MCF 10A (cell line): ENCODE results near the gene TBC1D19. TPM values are rescaled to one million over a fixed set of nuclear protein-coding genes. Genes with fewer than 3 reads are reported as not detected.

Source experiments
- BruUV-seq: library from RNA; stranded (reverse); fragments of 400-500 nt; replicated peaks from 2 replicates; lab custom pipeline; 2021; lab: Mats Ljungman, UMichigan
- CTCF ChIA-PET: fragments of 300-600 bp; sonication (Branson Sonifier 250); formaldehyde crosslinking; extraction: SDS; loops from one replicate; lab custom pipeline; 2021; ENCODE audit warnings: antibody characterized with exemption, inconsistent platforms; lab: Yijun Ruan, JAX
- POLR2A ChIA-PET: fragments of 300-600, 350-650 bp; sonication (Branson Sonifier 250); formaldehyde crosslinking; extraction: SDS; loops from one replicate; lab custom pipeline; 2020; ENCODE audit warnings: antibody characterized with exemption, inconsistent platforms; lab: Yijun Ruan, JAX
- DNase-seq: peaks from one replicate; pipeline ENCODE4 v3.0.0-alpha.2; 2018; ENCODE audit not compliant: unreplicated experiment
- H3K27ac Mint-ChIP-seq: one replicate; pipeline ENCODE4 v1.8.0; 2022; ENCODE audit warnings: mild to moderate bottlenecking, low read depth, mixed read lengths; ENCODE audit not compliant: unreplicated experiment
- H3K27me3 Mint-ChIP-seq: one replicate; pipeline ENCODE4 v1.8.0; 2022; ENCODE audit warnings: mixed read lengths; ENCODE audit not compliant: insufficient read depth, unreplicated experiment
- H3K36me3 Mint-ChIP-seq: one replicate; pipeline ENCODE4 v1.8.0; 2022; ENCODE audit warnings: mild to moderate bottlenecking, moderate library complexity, mixed read lengths; ENCODE audit not compliant: insufficient read depth, unreplicated experiment
- H3K4me1 Mint-ChIP-seq: one replicate; pipeline ENCODE4 v1.8.0; 2022; ENCODE audit warnings: mixed read lengths; ENCODE audit not compliant: insufficient read depth, unreplicated experiment
- H3K4me3 Mint-ChIP-seq: one replicate; pipeline ENCODE4 v1.8.0; 2022; ENCODE audit warnings: mild to moderate bottlenecking, moderate library complexity, mixed read lengths; ENCODE audit not compliant: unreplicated experiment
- H3K9me3 Mint-ChIP-seq: one replicate; pipeline ENCODE4 v1.8.0; 2022; ENCODE audit warnings: mixed read lengths; ENCODE audit not compliant: unreplicated experiment
- CTCF ChIP-seq: fragments of 200-600 bp; IDR thresholded peaks from one replicate; pipeline ENCODE4 v1.8.0; 2022; ENCODE audit warnings: antibody characterized with exemption, mild to moderate bottlenecking; ENCODE audit not compliant: unreplicated experiment
- intact Hi-C: fragments of 100-400 bp; cut with micrococcal nuclease; formaldehyde crosslinking; loops from 2 replicates; pipeline ENCODE4 v1.14.1; 2022
- total RNA-seq: library from RNA; stranded (reverse); gene quantifications from 2 replicates; pipeline ENCODE4 v1.2.3, GENCODE V29; 2022

The TBC1D19 gene
- total RNA-seq, 1 experiment from 2014 or later: 9.6 TPM

- H3K27ac Mint-ChIP-seq: peak overlapping the region; percentile 77
- H3K27me3 Mint-ChIP-seq: no peaks in the 10 kb centered on the region
- H3K4me1 Mint-ChIP-seq: peaks cover 16% of the 10 kb centered on the region
- DNase-seq: peak; percentile 98
- no peaks in the 10 kb centered on the region for H3K9me3 Mint-ChIP-seq
- POLR2A ChIA-PET: interaction anchor here (0.6 to 3.5 kb wide), 19 partner anchors 8 to 455 kb away, joined by 3 to 75 read pairs (median 4); partner anchors contain the start of genes STIM2 and TBC1D19
- CTCF ChIA-PET: interaction anchor here (0.8 to 1.2 kb wide), 4 partner anchors 11 to 227 kb away, joined by 3 to 5 read pairs (median 4); no protein-coding TSS in a partner anchor
- TF ChIP-seq CTCF: no peak
- peak overlapping the region; percentile 44 for H3K4me3 Mint-ChIP-seq
- peaks cover 13% of the 10 kb centered on the region for H3K36me3 Mint-ChIP-seq
- no TSS peak for BruUV-seq
- intact Hi-C loops: no loop called here
These were observed 195.8 kb downstream of the TBC1D19 start for GRCh38 chr4:26779674-26780073.

GRCh38 chr4:26780539-26780938 is 196.7 kb downstream of the TBC1D19 start:
- Mint-ChIP-seq H3K27ac (peak overlapping the region; percentile 77), H3K36me3 (peaks cover 7% of the 10 kb centered on the region), H3K4me3 (no peak overlapping the region), H3K4me1 (peaks cover 16% of the 10 kb centered on the region), H3K9me3 (no peaks in the 10 kb centered on the region), H3K27me3 (no peaks in the 10 kb centered on the region)
- DNase-seq: peak; percentile 94
- intact Hi-C loops: no loop called here
- ChIA-PET CTCF (interaction anchor here (0.8 kb wide), 1 partner anchor 12 kb away, joined by 4 read pairs; no protein-coding TSS in a partner anchor), POLR2A (interaction anchor here (0.8 to 3.5 kb wide), 8 partner anchors 9 to 230 kb away, joined by 3 to 75 read pairs (median 5); partner anchors contain the start of gene STIM2)
- no TSS peak for BruUV-seq
- no peak for TF ChIP-seq CTCF

DNA sequence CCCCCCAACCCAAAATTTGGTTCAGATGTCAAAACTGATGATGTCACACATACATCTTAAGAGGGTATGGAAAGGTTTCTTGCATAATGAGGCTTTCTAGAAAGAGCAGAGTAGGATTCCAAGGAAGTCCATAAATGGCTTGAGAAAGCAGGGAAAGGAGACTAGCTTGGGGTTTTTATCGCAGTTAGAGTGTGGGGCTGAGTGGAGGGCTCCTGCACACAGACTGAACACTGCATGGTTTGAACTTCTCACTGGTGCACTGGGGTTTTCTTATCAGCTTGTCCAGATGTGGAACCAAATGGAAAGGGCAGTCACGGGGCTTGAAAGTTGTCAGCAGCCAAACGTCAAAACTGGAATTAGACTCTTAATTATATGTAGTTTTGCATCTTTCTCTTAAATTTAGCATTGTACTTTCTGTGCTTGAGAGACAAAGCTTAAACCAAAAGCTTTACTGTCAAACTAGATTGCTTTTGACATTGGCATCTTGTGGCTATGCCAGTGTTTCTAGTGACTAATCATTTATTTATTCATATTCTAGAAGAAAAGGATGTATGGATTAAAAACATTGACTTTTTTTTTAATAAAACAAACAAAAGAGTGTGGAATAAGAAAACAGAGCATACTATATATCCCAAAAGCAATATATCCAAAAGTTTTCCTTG is 198.4 kb downstream of the TBC1D19 start:
- H3K4me1 Mint-ChIP-seq: peaks cover 16% of the 10 kb centered on the region
- peaks cover 7% of the 10 kb centered on the region for H3K36me3 Mint-ChIP-seq
- CTCF ChIA-PET: no interaction called here
- BruUV-seq: no TSS peak
- no peak for TF ChIP-seq CTCF
- intact Hi-C loops: no loop called here
- no peak overlapping the region for H3K27ac Mint-ChIP-seq
- POLR2A ChIA-PET: interaction anchor here (0.7 to 1.2 kb wide), 2 partner anchors 75 to 78 kb away, joined by 4 read pairs; partner anchors contain the start of gene STIM2
- no peaks in the 10 kb centered on the region for H3K27me3 Mint-ChIP-seq
- H3K9me3 Mint-ChIP-seq: no peaks in the 10 kb centered on the region
- DNase-seq: no peak
- no peak overlapping the region for H3K4me3 Mint-ChIP-seq

DNA sequence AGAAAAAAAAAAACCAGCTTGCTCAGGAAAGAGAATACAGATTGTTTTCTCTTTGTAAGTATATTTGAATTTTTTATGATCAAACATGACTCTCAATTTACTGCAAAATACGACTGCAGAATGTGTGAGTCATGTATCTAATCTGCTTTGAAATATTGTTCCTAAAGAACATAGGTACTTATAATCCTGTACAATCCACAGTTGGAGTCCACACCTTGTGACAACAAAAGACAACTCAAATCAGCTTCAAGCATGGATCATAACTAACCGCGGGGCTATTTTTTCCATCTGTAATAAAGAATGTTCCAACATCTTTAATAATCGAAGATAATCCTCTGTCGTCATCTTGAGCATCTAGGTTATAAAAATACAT is 198.9 kb downstream of the TBC1D19 start:
- intact Hi-C loops: no loop called here
- no peak for TF ChIP-seq CTCF
- ChIA-PET CTCF (interaction anchor here (0.5 kb wide), 1 partner anchor 384 kb away, joined by 4 read pairs; no protein-coding TSS in a partner anchor), POLR2A (interaction anchor here (0.7 to 1.2 kb wide), 2 partner anchors 75 to 78 kb away, joined by 4 read pairs; partner anchors contain the start of gene STIM2)
- Mint-ChIP-seq H3K9me3 (no peaks in the 10 kb centered on the region), H3K4me3 (no peak overlapping the region), H3K4me1 (peaks cover 21% of the 10 kb centered on the region), H3K36me3 (peaks cover 10% of the 10 kb centered on the region), H3K27me3 (no peaks in the 10 kb centered on the region), H3K27ac (no peak overlapping the region)
- DNase-seq: no peak
- no TSS peak for BruUV-seq
